Pancreas (tissue), 10 donors: ENCODE data around the gene LTK. TPM values are rescaled to one million over a fixed set of nuclear protein-coding genes. Genes with fewer than 3 reads are reported as not detected.

Experiments
- ATAC-seq, 4 donors: fragments of 200-7000 bp; cut with Tn5 transposase; one replicate each; pipeline versions ENCODE4 v1.8.0 to v1.9.1; 2020; ENCODE audit warnings: mild to moderate bottlenecking in 4 of 4, moderate library complexity in 4 of 4
- DNase-seq, 6 donors: peaks; one replicate each; pipeline ENCODE4 v3.0.0-alpha.2; 2020
- FAIRE-seq: peaks from 2 replicates; lab custom pipeline; 2012; peaks lifted over from hg19 to GRCh38; lab: Jason Lieb, UNC
- H3K27ac ChIP-seq, 4 donors: fragments of 200-600 bp; sonication (generic); 1 replicate in 3 of 4; 2 replicates in 1 of 4; pipeline versions ENCODE4 v1.5.0 to v1.8.0; 2020
- H3K27me3 ChIP-seq, 4 donors: fragments of 200-600 bp; one replicate each; pipeline ENCODE4 v1.8.0; 2021
- H3K36me3 ChIP-seq, 3 donors: fragments of 200-600 bp; sonication (generic) in 1 of 3; one replicate each; pipeline versions ENCODE4 v1.5.0 to v1.8.0; 2020 to 2021
- H3K4me1 ChIP-seq, 3 donors: fragments of 200-600 bp; one replicate each; pipeline ENCODE4 v1.8.0; 2021
- H3K4me3 ChIP-seq, 4 donors: fragments of 200-600 bp; sonication (generic) in 2 of 4; one replicate each; pipeline versions ENCODE4 v1.5.0 to v1.8.0; 2020 to 2021
- H3K9me3 ChIP-seq, 4 donors: fragments of 200-600 bp; one replicate each; pipeline ENCODE4 v1.8.0; 2021
- CTCF ChIP-seq, 4 donors: fragments of 200-600 bp; sonication (generic) in 3 of 4; IDR thresholded peaks; one replicate each; pipeline versions ENCODE4 v1.5.0 to v1.8.0; 2021; ENCODE audit warnings: antibody characterized with exemption in 4 of 4
- WGBS, 2 donors: extraction: QIAGEN DNeasy Blood & Tissue Kit; methylation state at CpG; one replicate each; pipeline ENCODE4 v1.1.7; 2013; 5-methylcytosine and 5-hydroxymethylcytosine counted together
- intact Hi-C, 3 donors: fragments of 100-400 bp; cut with DNase I; formaldehyde crosslinking; loops; one replicate each; pipeline versions ENCODE4 v1.11.1 to v1.14.2; 2022
- polyA plus RNA-seq, 2 donors: library from polyadenylated mRNA; stranded (reverse); fragments of 200-250 nt; gene quantifications; one replicate each; pipeline ENCODE4 v1.2.3, GENCODE V29; 2013
- total RNA-seq, 6 donors: library from RNA; stranded (reverse); fragmentation: NEBNext Ultra II Directional in 4 of 6; extraction: Animal tissue kit (Norgen Biotek cat#: 25700) in 4 of 6; gene quantifications; one replicate each; pipeline versions ENCODE4 v1.2.1 to v1.2.4, GENCODE V29; 2021 to 2023
- donor health status: healthy with polysubstance abuse.
- donor health status: DM: no; HTN: no; CAD: no; lungs with moderate emphysema.
- donor health status: DM: no; HTN: no; CAD: no.
- donor health status: control.
- donor health status: control.
- donor health status: Bipolar disorder and iron deficiency.
- donor health status: DM: yes; HTN: yes; CAD: no.
- donor health status: DM: no; HTN: no; CAD: no.
- donor health status: DM: no; HTN: no; CAD: no.
- donor health status: DM: yes; HTN: yes; CAD: no.

The LTK gene
- total and polyA plus RNA-seq, 8 donors = 0.17 to 0.63 (median 0.26) TPM

DNA sequence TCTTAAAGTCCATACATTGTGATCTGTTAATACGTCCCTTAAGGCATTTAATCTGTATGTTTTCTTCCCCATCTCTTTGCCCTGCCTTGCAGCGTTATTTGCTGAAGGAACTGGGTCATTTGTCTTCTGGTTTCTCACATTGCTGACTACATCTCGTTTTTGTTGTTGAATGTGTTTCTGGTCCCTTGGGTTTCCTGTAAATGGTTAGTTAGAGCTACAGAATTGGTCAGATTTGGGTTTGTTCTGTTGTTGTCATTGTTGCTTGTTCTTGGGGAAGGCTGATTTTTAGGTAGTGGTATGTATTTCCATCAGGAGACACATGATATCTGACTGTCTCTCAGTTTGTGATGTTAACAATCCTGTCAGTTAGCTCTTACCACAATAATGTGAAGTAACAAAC lies 46.9 kb downstream of the LTK start:
- intact Hi-C loops = no loop called here
- ATAC-seq = no peak
- 52 to 63% methylated on average over 3 of the region's 3 CpGs for WGBS, 2 donors

DNA sequence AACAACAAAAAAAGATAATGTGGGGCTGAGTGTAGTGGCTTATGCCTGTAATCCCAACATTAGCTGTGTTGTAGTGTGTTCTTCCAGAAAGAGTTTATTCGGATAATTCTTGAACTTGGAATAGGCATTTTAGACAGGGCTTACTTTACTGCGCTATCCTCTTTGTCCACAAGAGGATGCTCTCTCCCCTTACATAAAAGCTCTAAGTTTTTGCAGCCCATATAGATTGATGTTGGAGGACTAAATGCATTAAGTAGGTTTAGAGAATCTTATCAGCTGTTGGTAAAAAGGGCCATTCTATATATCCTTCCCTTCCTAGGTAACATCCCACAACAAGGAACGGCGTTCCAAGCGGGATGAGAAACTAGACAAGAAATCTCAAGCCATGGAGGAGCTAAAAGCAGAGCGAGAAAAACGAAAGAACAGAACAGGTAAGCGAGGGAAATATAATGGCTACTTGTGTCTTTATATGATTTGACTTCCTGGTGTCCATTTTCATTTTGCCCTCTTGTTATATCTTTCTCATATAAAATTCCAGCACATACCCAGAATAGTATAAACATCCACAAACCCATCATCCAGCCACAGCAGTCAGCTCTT lies 47.7 kb downstream of the LTK start:
- FAIRE-seq (no peak), ATAC-seq (peak in 3 of 4 donors; percentile 73 to 80 (median 77)), DNase-seq (no peak)
- TF ChIP-seq CTCF (IDR thresholded peaks at IDR 0.05) = peak; percentile 40 to 68 (median 44)
- 76 to 78% methylated on average over 8 of the region's 8 CpGs for WGBS, 2 donors
- Histone ChIP-seq H3K27me3 (no peaks in the 10 kb centered on the region), H3K4me3 (no peak overlapping the region), H3K27ac (no peak overlapping the region), H3K9me3 (no peaks in the 10 kb centered on the region), H3K4me1 (no peaks in the 10 kb centered on the region), H3K36me3 (peaks cover 0 to 35% (median 6%) of the 10 kb centered on the region in 3 donors)
- intact Hi-C loops = no loop called here

More for the DNA sequence above, 46.9 kb downstream of the LTK start:
- TF ChIP-seq CTCF (IDR thresholded peaks at IDR 0.05) = no peak
- FAIRE-seq (no peak), DNase-seq (no peak)
- Histone ChIP-seq H3K27me3 (no peaks in the 10 kb centered on the region), H3K27ac (no peak overlapping the region), H3K9me3 (no peaks in the 10 kb centered on the region), H3K4me3 (no peak overlapping the region), H3K36me3 (peaks cover 2 to 41% (median 6%) of the 10 kb centered on the region in 3 donors), H3K4me1 (no peaks in the 10 kb centered on the region)

DNA sequence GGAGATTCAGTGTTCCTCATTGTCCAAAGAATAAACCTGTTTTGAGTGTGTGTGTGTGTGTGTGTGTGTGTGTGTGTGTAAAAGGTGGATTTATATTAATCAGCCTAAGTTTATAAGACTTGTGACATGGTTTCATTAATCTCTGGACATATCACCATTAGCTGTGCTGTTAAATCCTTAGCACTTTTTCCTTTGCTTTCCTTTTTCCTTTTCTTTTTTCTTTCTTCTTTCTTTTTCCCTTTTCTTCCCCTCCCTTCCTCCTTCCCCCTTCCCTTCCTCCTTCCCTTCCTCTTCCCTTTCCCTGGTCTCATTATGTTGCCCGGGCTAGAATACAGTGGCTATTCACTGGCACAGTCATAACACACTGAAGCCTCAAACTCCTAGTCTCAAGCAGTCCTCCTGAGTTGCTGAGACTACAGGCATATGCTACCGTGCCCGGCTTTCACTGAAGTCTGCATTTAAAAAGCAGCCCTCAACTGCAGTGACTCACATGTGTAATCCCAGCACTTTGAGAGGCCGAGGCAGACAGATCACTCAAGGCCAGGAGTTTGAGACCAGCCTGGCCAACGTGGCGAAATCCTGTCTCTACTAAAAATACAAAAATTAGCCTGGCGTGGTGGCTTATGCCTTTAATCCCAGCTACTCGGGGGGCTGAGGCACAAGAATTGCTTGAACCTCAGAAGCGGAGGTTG lies 48.6 kb downstream of the LTK start:
- no peaks in the 10 kb centered on the region for H3K9me3 ChIP-seq
- H3K4me1 ChIP-seq = no peaks in the 10 kb centered on the region
- no peak overlapping the region for H3K27ac ChIP-seq
- no peak for DNase-seq
- no peaks in the 10 kb centered on the region for H3K27me3 ChIP-seq
- intact Hi-C loops = no loop called here
- TF ChIP-seq CTCF (IDR thresholded peaks at IDR 0.05) = no peak
- peaks cover 0 to 28% (median 6%) of the 10 kb centered on the region in 3 donors for H3K36me3 ChIP-seq
- no peak overlapping the region for H3K4me3 ChIP-seq
- ATAC-seq = no peak
- no peak for FAIRE-seq
- 85 to 87% methylated on average over 9 of the region's 9 CpGs for WGBS, 2 donors

GRCh38 chr15:41462084-41462795 lies 51.4 kb downstream of the LTK start:
- FAIRE-seq (no peak), ATAC-seq (no peak), DNase-seq (no peak)
- WGBS, 2 donors = 86 to 92% methylated on average over 4 of the region's 4 CpGs
- peaks cover 0 to 28% (median 6%) of the 10 kb centered on the region in 3 donors for H3K36me3 ChIP-seq
- H3K9me3 ChIP-seq = no peaks in the 10 kb centered on the region
- H3K4me1 ChIP-seq = no peaks in the 10 kb centered on the region
- intact Hi-C loops = no loop called here
- no peak for TF ChIP-seq CTCF (IDR thresholded peaks at IDR 0.05)
- H3K27ac ChIP-seq = no peak overlapping the region
- no peaks in the 10 kb centered on the region for H3K27me3 ChIP-seq
- no peak overlapping the region for H3K4me3 ChIP-seq

Other genes with a start within 250 kb of the LTK start
- gene OIP5, start 181.2 kb downstream of the LTK start, total RNA-seq = under 1 TPM; 0.17 to 0.41 (median 0.25) TPM
- gene OIP5, start 181.2 kb downstream of the LTK start, polyA plus RNA-seq = under 1 TPM; 0.30 to 0.56 TPM
- 1 to 10 TPM in 3 of 6 donors, under 1 TPM in 3; 0.37 to 5.6 (median 1.2) TPM for gene NUSAP1, start 180.9 kb downstream of the LTK start, total RNA-seq
- gene NUSAP1, start 180.9 kb downstream of the LTK start, polyA plus RNA-seq = 1 to 10 TPM in 1 of 2 donors, under 1 TPM in 1; 0.95 to 2.1 TPM
- 1 to 10 TPM; 4.6 to 9.8 (median 7.3) TPM for gene NDUFAF1, start 111.3 kb downstream of the LTK start, total RNA-seq
- 1 to 10 TPM; 5.1 to 9.1 TPM for gene NDUFAF1, start 111.3 kb downstream of the LTK start, polyA plus RNA-seq
- 10 to 100 TPM in 3 of 6 donors, 1 to 10 TPM in 3; 9.0 to 16.1 (median 10.3) TPM for gene RTF1, start 96.7 kb downstream of the LTK start, total RNA-seq
- 10 to 100 TPM in 1 of 2 donors, 1 to 10 TPM in 1; 7.9 to 17.3 TPM for gene RTF1, start 96.7 kb downstream of the LTK start, polyA plus RNA-seq
- 1 to 10 TPM in 4 of 6 donors, under 1 TPM in 2; 0.64 to 2.8 (median 1.1) TPM for gene ITPKA, start 20.0 kb downstream of the LTK start, total RNA-seq
- 1 to 10 TPM in 1 of 2 donors, under 1 TPM in 1; 0.84 to 1.3 TPM for gene ITPKA, start 20.0 kb downstream of the LTK start, polyA plus RNA-seq
- gene RPAP1, start 30.4 kb upstream of the LTK start, total RNA-seq = 10 to 100 TPM; 11.2 to 24.1 (median 17.8) TPM
- gene RPAP1, start 30.4 kb upstream of the LTK start, polyA plus RNA-seq = 10 to 100 TPM; 10.6 to 16.9 TPM
- gene TYRO3, start 45.4 kb upstream of the LTK start, total RNA-seq = 10 to 100 TPM in 4 of 6 donors, 1 to 10 TPM in 2; 8.5 to 14.4 (median 11.1) TPM
- 1 to 10 TPM; 7.3 to 8.1 TPM for gene TYRO3, start 45.4 kb upstream of the LTK start, polyA plus RNA-seq
- gene MGA, start 146.6 kb upstream of the LTK start, total RNA-seq = 10 to 100 TPM; 14.3 to 31.3 (median 19.6) TPM
- 1 to 10 TPM; 2.7 to 3.1 TPM for gene MGA, start 146.6 kb upstream of the LTK start, polyA plus RNA-seq